Fibroblast of skin of abdomen (primary cell): Measurements from ENCODE around the gene ARF5. TPM values are rescaled to one million over a fixed set of nuclear protein-coding genes. Genes with fewer than 3 reads are reported as not detected.
A peak's percentile ranks its signal among the peaks of the same experiment; 100 is the strongest.
"Not testable (repeated sequence)": the region's sequence is repeated elsewhere in the genome, so short reads cannot be mapped to it uniquely, and the experiment has no call there.

ENCODE experiments used
- DNase-seq: peaks from one replicate; pipeline ENCODE4 v3.0.0-alpha.2; 2013
- polyA plus RNA-seq, 2 experiments: library from polyadenylated mRNA; unstranded; fragments of 120-200 nt; gene quantifications; one replicate each; pipeline ENCODE4 v1.2.1, GENCODE V29; 2013; ENCODE audit not compliant: insufficient read length in 2 of 2

ARF5 gene
- 166 TPM for polyA plus RNA-seq (2013, experiment 1 of 2; ENCODE audit: insufficient read length)
- polyA plus RNA-seq (2013, experiment 2 of 2; ENCODE audit: insufficient read length) = 180 TPM

DNA sequence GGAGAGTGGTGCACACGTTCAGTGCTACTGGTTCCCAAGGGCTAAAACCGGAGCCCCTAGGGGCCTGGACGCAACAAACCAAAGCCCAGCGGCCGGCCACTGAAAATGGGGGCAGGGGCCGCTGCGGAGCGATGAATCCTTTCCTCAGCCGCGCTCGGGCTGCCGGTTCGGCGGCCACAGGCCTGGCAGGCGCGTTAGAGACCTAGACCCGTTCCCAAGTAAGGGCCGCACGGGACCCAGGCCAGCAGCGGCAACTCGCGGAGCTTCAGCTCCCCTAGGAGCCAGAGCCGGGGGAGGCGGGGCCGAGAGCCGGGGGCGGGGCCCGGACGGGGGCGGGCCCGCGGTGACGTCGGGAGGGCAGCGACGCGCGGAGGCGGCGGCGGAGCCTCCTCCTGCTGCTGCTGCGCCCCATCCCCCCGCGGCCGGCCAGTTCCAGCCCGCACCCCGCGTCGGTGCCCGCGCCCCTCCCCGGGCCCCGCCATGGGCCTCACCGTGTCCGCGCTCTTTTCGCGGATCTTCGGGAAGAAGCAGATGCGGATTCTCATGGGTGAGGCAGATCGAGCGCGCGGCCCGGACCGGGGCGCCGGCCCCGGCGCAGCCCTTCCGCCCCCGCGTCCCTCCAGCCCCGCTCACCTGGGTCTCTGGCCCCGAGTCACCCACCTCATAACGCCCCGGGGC is at the start of gene ARF5:
TSS of gene ARF5 (plus strand) at position 393 of the 678 bp plus-strand sequence. CDS start at position 481, 88 bp downstream.
- DNase-seq = peak; percentile 86

- DNase-seq = no peak
Observed at GRCh38 chr7:127539116-127539515, 49.1 kb upstream of the ARF5 start.

DNA sequence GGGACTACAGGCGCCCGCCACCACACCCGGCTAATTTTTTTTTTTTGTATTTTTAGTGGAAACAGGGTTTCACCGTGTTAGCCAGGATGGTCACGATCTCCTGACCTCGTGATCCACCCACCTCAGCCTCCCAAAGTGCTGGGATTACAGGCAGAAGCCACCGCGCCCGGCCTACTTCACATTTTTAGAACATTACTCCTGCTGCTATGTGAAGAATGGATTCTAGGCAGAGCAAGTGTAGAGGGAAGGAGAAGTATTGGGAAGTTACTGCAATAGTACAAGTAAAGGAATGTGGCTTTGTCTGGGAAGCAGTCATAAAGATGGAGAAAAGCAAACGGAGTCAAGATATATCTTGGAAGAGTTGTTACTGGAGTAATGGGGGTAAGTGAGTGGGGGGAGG is 47.8 kb upstream of the ARF5 start:
- DNase-seq = not testable (repeated sequence)

DNA sequence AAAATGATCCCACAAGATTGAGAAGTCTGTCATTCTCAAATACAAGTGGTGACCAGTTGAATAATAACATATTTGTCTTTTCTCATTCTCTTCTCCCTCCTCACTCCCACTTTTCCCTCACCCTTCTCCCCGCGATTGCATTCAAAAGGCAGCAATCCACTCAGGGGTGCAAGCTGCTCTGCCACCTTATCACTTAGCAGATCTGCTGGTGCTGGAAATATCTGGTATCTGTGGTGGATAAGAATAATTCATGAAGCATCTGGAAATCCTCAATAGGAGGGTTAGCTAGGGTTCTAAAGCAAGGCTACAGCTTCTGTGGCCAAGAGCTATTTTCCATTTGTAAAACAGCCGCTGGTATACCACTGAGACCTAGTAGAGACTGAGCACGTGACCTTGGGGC is 46.7 kb upstream of the ARF5 start:
- DNase-seq = no peak

DNA sequence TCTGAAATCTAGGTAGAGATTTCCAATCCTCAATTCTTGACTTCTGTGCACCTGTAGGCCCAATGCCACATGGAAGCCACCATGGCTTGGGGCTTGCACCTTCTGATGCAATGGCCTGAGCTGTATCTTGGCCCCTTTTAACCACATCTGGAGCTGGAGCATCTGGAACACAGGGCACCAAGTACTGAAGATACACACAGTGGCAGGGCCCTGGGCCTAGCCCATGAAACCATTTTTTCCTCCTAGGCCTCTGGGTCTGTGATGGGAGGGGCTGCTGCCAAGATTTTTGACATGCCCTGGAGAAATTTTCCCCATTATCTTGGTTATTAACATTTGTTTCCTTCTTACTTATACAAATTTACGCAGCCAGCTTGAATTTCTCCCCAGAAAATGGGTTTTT is 41.9 kb upstream of the ARF5 start:
- no peak for DNase-seq

DNA sequence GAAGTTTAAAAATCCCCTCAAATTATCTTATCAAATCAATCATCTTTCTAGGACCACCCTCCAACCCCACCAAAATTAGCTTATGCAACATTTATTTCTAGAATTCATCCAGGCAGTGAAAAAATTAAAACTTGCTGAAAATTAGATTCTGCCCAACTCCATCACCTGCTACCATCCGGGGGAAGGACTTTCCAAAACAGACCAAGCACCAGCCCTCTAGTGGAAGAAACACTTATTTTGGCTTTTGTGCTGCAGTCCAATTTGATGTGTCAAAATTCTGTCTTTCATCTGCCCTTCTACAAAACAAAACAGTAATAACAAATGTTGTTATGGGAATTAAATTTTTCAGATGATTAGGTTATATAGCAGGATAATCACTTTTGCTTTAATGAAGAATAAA is 38.0 kb upstream of the ARF5 start:
- DNase-seq = no peak

DNA sequence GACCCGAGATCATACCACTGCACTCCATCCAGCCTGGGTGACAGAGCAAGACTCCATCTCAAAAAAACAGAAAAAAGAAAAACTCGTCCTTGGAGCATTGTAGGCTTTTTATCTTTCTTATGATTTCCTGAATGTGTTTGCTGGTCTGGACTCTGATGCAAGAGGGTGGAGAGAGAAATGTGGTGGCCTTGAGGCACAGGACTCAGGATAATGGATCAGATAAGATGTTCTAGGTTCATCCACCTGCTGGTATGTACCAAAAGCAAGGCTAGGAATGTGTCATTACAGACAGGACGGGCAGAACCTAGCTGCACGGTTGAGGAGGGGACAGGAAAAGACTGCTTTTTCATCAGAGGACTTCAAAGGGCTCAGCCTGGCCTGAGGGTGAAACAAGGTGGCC is 36.3 kb upstream of the ARF5 start:
- no peak for DNase-seq

DNA sequence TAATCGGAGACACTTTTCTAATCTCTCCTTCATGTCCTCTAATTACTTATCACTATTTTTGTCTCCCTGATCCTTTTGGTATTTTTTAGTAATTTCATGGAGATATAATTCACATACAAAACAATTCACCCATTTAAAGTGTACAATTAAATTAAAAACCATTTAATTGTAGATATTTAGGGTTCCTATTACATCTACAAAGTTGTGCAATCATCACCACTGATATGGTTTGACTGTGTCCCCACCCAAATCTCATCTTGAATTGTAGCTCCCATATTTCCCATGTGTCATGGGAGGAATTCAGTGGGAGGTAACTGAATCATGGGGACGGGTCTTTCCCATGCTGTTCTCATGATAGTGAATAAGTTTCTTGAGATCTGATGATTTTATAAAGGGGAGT is 31.8 kb upstream of the ARF5 start:
- no peak for DNase-seq

- DNase-seq = no peak
Observed at GRCh38 chr7:127557803-127558202, 30.4 kb upstream of the ARF5 start.

DNA sequence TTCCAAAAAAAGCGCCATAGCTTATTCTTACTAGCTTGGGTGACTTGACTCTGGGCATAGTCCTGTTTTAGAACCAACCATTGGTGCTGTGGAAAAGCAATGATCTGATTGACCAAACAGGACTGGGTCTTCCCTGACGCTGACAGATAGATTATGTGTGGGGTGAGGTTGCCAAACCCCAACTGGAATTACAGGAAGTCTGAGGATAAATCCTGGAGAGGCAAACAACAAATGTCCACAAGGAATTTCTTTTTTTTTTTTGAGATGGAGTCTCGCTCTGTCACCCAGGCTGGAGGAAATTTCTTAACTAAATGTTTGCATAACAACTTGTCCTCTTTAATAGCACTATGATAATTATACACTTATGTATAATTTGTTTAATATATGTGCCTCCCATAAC is 22.0 kb upstream of the ARF5 start:
- DNase-seq = no peak

- DNase-seq = not testable (repeated sequence)
Observed at GRCh38 chr7:127568034-127568433, 20.2 kb upstream of the ARF5 start.

GRCh38 chr7:127571741-127572505 is 16.3 kb upstream of the ARF5 start:
- DNase-seq = no peak

- peak; percentile 57 for DNase-seq
Observed at GRCh38 chr7:127578036-127578684, 10.1 kb upstream of the ARF5 start.

GRCh38 chr7:127578711-127579275 is 9.4 kb upstream of the ARF5 start:
- DNase-seq = peak; percentile 20

- DNase-seq = no peak
Observed at GRCh38 chr7:127580612-127581011, 7.6 kb upstream of the ARF5 start.

DNA sequence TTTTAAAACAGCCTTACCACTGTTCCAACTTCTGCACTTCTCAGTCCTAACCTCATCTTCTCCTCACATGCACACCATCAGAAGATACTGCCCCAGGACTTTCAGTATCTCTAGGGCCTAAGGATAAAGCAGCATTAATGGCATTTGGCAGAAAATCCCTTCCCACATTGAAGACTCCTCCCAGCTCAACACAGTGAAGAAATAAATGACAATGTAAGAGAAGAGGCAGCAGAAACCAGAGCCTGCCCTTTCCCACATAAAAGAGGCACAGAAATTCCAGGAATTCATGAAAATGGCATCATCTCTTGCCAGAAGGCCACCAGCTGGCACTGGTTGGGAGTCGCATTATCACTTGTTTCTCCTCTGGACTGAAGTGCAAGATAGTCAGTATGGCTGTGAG is 6.5 kb upstream of the ARF5 start:
- no peak for DNase-seq

DNA sequence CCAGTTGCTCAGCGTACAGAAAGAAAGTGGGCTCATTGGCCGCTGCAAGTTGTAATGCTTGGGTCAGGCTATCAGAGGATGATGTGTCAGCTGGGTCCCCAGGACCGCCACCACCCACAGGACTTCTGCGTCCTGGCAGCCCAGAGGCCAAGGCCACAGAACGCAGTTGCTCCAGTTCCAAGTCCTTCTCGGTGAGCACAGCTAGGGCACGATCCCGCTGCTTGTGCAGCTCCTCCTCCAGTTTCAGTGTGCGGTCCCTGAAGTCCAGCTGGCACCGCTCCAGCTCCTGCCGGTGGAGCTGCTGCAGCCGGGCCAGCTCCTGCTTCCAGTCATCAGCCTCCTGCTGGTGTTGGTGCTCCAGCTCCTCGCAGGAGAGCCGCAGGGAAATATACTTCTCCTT is 5.8 kb upstream of the ARF5 start:
- DNase-seq = no peak

DNA sequence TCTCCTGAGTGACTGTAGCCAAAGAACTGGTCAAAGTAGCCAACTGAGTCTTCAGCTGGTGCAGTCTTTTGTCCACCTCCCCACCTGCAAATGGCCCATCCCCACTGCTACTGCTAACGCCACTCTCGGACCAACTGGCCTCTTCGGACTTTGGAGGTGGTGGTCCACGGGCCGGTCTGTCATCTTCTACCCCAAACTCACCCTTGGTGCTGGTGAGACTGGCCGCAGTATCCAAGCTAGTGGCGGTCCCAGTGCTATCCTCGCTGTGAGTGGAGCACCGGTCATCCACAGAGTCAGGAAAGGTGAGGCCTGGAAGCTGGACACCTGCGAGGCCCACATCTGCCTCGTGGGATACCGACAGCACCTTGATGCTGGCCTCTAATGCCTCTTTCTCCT is 3.6 kb upstream of the ARF5 start:
- DNase-seq = no peak

- DNase-seq = peak; percentile 87
Observed at GRCh38 chr7:127585044-127585953, 2.9 kb upstream of the ARF5 start, which contains the start of gene GCC1. Gene GCC1 (minus strand): TSS chr7:127585596. CDS start chr7:127585182, 414 bp downstream.

DNA sequence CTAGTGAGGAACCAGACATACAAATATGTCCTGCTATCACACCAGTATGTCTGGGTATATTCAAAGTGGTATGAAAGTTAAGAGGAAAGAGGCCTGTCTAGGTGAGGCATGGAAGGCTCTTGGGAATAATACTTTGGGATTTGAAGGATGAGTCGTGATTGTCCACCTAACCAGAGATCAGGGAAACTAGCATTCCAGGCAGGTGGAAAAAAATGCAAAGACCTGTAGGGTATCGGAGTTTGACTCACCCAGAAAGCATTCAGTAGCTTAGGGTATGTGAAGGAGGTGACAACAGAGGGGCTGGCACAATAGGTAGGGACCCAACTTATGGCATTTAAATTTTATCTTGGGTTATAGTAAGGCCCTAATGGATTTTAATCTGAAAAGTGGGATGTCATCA is 1.9 kb upstream of the ARF5 start:
- DNase-seq = no peak

DNA sequence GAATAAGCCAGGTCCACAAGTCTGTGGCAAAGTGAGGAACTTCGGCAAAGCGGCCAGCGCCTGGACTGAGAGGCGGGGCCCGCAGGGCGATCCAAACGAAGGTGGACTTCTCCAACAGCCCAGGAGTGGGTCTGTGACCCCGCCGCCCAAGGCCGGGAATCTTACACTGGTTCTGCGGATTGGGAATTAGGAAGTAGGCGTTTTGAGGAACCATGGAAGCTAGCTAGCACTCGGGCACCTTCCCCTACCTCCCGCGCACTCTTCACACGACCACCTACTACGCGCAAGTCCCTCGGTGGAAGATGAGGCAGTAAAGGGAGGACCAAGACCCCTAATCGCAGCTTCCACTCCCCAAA is 570 bp upstream of the ARF5 start:
- DNase-seq = no peak
